ENCODE measurements around the gene MVD. TPM values are rescaled to one million over a fixed set of nuclear protein-coding genes. Genes with fewer than 3 reads are reported as not detected.

Gene MVD
- total and polyA plus RNA-seq, 8 donors = 7.1 to 302 (median 45.9) TPM

DNA sequence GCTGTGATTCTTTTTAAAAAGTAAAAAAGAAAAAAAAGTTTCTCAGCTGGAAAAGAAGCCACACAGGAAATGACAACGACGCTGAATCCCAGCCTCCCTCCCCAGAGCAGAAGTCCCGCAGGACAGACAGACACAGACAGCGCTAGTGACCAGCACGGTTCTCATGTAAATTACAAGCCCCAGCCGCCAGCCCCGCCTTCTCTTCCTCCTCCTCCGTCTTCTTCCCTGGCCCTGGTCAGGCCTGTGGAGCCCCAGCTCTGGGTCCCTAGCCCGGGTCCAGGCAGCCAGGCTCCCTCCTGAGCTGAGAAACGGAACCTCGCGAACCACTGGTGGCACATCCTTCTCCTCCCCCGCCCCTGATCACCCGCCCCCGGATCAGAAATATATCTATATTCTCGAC, 31.5 kb downstream of the MVD start:
- Histone ChIP-seq H3K27ac (no peak overlapping the region), H3K27me3 (peaks cover 0 to 31% (median 13%) of the 10 kb centered on the region in 3 donors), H3K36me3 (peaks cover 47 to 69% (median 66%) of the 10 kb centered on the region in 4 donors), H3K4me1 (peaks cover 12 to 30% (median 22%) of the 10 kb centered on the region in 4 donors), H3K4me3 (no peak overlapping the region), H3K9me3 (no peaks in the 10 kb centered on the region)
- intact Hi-C loops (cut with DNase I; ENCODE audit: low total_unique reads) = no loop called here
- TF ChIP-seq, protein P1, sequence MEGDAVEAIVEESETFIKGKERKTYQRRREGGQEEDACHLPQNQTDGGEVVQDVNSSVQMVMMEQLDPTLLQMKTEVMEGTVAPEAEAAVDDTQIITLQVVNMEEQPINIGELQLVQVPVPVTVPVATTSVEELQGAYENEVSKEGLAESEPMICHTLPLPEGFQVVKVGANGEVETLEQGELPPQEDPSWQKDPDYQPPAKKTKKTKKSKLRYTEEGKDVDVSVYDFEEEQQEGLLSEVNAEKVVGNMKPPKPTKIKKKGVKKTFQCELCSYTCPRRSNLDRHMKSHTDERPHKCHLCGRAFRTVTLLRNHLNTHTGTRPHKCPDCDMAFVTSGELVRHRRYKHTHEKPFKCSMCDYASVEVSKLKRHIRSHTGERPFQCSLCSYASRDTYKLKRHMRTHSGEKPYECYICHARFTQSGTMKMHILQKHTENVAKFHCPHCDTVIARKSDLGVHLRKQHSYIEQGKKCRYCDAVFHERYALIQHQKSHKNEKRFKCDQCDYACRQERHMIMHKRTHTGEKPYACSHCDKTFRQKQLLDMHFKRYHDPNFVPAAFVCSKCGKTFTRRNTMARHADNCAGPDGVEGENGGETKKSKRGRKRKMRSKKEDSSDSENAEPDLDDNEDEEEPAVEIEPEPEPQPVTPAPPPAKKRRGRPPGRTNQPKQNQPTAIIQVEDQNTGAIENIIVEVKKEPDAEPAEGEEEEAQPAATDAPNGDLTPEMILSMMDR (IDR thresholded peaks at IDR 0.05) = no peak
- TF ChIP-seq EP300 (IDR thresholded peaks at IDR 0.05) (no peak), POLR2AphosphoS5 (IDR thresholded peaks at IDR 0.05) (no peak), POLR2A (IDR thresholded peaks at IDR 0.05) (no peak)
- 76 to 83% (median 79%) methylated on average over 16 of the region's 16 CpGs for WGBS, 5 donors
- DNase-seq = no peak

DNA sequence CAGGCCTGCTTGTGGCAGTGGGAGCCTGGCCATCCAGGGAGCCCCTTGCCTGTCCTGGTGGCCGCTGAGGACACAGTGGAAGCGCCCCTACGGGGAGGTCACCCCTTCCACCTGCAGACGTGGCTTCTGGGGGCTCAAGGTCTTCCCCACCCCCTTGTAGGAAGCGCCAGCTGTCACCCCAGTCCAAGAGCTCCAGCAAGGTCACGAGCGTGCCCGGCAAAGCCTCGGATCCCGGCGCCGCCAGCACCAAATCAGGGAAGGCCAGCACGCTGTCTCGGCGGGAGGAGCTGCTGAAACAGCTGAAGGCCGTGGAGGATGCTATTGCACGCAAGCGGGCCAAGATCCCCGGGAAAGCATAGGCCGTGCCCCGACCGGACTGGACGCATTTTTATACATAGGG, 31.9 kb downstream of the MVD start:
- H3K4me3 ChIP-seq = no peak overlapping the region
- no peak overlapping the region for H3K27ac ChIP-seq
- H3K4me1 ChIP-seq = peaks cover 12 to 29% (median 22%) of the 10 kb centered on the region in 4 donors
- H3K27me3 ChIP-seq = peaks cover 0 to 27% (median 13%) of the 10 kb centered on the region in 3 donors
- intact Hi-C loops (cut with DNase I; ENCODE audit: low total_unique reads) = no loop called here
- DNase-seq = no peak
- no peaks in the 10 kb centered on the region for H3K9me3 ChIP-seq
- 92 to 99% (median 93%) methylated on average over 20 to 23 of the region's 23 CpGs for WGBS, 5 donors
- TF ChIP-seq EP300 (IDR thresholded peaks at IDR 0.05) (no peak), POLR2AphosphoS5 (IDR thresholded peaks at IDR 0.05) (no peak)
- TF ChIP-seq, protein P1 (IDR thresholded peaks at IDR 0.05) = no peak
- peaks cover 52 to 73% (median 70%) of the 10 kb centered on the region in 4 donors for H3K36me3 ChIP-seq

DNA sequence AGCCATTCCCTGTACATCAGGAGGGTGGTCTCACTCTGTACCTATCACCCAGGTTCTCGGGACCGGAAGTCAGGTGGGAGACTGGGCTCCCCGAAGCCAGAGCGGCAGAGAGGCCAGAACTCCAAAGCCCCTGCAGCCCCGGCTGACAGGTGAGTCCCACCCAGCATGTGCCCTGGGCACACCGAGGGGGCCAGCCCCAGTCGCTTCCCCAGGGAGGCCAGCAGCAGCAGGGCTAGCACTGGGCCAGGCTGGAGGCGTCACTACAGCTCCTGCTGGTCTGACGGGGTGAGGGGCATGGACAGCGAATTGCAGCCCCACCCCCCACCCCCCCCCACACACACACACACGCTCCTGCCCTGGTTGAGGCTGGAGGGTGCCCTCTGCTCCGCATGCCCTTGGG, 32.5 kb downstream of the MVD start:
- peaks cover 12 to 24% (median 22%) of the 10 kb centered on the region in 4 donors for H3K4me1 ChIP-seq
- H3K36me3 ChIP-seq = peaks cover 55 to 78% (median 75%) of the 10 kb centered on the region in 4 donors
- no peak for TF ChIP-seq POLR2A (IDR thresholded peaks at IDR 0.05)
- TF ChIP-seq POLR2AphosphoS5 (IDR thresholded peaks at IDR 0.05) = no peak
- TF ChIP-seq, protein P1 (IDR thresholded peaks at IDR 0.05) = no peak
- no peak for TF ChIP-seq EP300 (IDR thresholded peaks at IDR 0.05)
- DNase-seq = no peak
- no peak overlapping the region for H3K4me3 ChIP-seq
- H3K27ac ChIP-seq = no peak overlapping the region
- WGBS, 5 donors = 84 to 94% (median 90%) methylated on average over 5 to 12 of the region's 12 CpGs
- H3K27me3 ChIP-seq = peaks cover 0 to 21% (median 13%) of the 10 kb centered on the region in 3 donors
- intact Hi-C loops (cut with DNase I; ENCODE audit: low total_unique reads) = no loop called here
- no peaks in the 10 kb centered on the region for H3K9me3 ChIP-seq

DNA sequence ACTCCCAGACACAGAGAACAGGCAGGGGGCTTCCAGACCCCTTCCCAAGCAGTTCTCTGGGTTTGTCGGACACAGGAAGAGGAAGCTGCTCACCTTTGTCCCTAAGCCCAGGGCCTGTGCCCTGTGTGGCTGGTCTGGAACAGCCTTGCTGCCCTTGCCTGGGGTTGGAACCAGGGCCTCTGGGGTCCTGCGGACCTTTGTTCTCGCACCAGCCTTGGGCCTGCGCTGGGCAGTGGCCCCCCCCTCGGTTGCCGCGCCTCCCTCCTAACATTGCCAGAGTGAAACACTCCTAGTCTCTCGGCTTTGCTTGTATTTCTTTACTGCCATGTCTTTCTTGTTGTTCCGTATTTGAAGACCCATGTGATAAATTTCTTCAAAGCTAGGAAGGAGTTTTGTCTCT, 33.1 kb downstream of the MVD start:
- Histone ChIP-seq H3K27ac (no peak overlapping the region), H3K4me1 (peaks cover 12 to 18% (median 17%) of the 10 kb centered on the region in 4 donors), H3K36me3 (peaks cover 61 to 84% (median 81%) of the 10 kb centered on the region in 4 donors), H3K9me3 (no peaks in the 10 kb centered on the region), H3K4me3 (no peak overlapping the region), H3K27me3 (peaks cover 0 to 15% (median 12%) of the 10 kb centered on the region in 3 donors)
- no peak for DNase-seq
- intact Hi-C loops (cut with DNase I; ENCODE audit: low total_unique reads) = no loop called here
- no peak for TF ChIP-seq POLR2AphosphoS5 (IDR thresholded peaks at IDR 0.05)
- TF ChIP-seq EP300 (IDR thresholded peaks at IDR 0.05) = no peak
- TF ChIP-seq, protein P1 (IDR thresholded peaks at IDR 0.05) = no peak
- no peak for TF ChIP-seq POLR2A (IDR thresholded peaks at IDR 0.05)
- 84 to 96% (median 86%) methylated on average over 8 to 9 of the region's 9 CpGs for WGBS, 5 donors

Measured in stomach (tissue), 9 donors.